OCI-LY7 (cell line): ENCODE data around the gene DELE1. TPM values are rescaled to one million over a fixed set of nuclear protein-coding genes. Genes with fewer than 3 reads are reported as not detected.

Source experiments
- BruUV-seq: library from RNA; stranded (reverse); fragments of 400-500 nt; replicated peaks from 2 replicates; lab custom pipeline; 2021; lab: Mats Ljungman, UMichigan
- CTCF ChIA-PET: fragments of 300-600 bp; sonication (Branson Sonifier 250); formaldehyde crosslinking; loops from one replicate; lab custom pipeline; 2022; ENCODE audit warnings: antibody characterized with exemption; ENCODE audit not compliant: unreplicated experiment; lab: Charles Lee
- POLR2A ChIA-PET: fragments of 300-600 bp; sonication (Branson Sonifier 250); formaldehyde crosslinking; loops from one replicate; lab custom pipeline; 2022; ENCODE audit warnings: antibody characterized with exemption; lab: Charles Lee
- DNase-seq: peaks from one replicate; pipeline ENCODE4 v3.0.0-alpha.2; 2015; ENCODE audit warnings: low spot score
- H2AFZ ChIP-seq: fragments of 200-600 bp; sonication (generic), shearing (Covaris generic); 2 replicates; pipeline ENCODE4 v1.6.1; 2014; ENCODE audit warnings: mild to moderate bottlenecking, antibody characterized with exemption, low read length, moderate library complexity
- H3K27ac ChIP-seq: fragments of 200-600 bp; sonication (generic); 2 replicates; pipeline ENCODE4 v1.5.1; 2014; ENCODE audit warnings: mixed run types, low read depth, mild to moderate bottlenecking, moderate library complexity, low read length, inconsistent platforms; ENCODE audit not compliant: poor library complexity, severe bottlenecking
- H3K36me3 ChIP-seq: fragments of 200-600 bp; sonication (generic); 2 replicates; pipeline ENCODE4 v1.6.1; 2014; ENCODE audit warnings: mild to moderate bottlenecking, antibody characterized with exemption, low read length, moderate library complexity, mixed read lengths; ENCODE audit not compliant: insufficient read depth
- H3K4me1 ChIP-seq: fragments of 200-600 bp; sonication (generic); 2 replicates; pipeline ENCODE4 v1.5.1; 2014; ENCODE audit warnings: mild to moderate bottlenecking, low read length; ENCODE audit not compliant: insufficient read depth, poor library complexity, severe bottlenecking
- H3K4me2 ChIP-seq: fragments of 200-600 bp; sonication (generic); 2 replicates; pipeline ENCODE4 v1.6.1; 2014; ENCODE audit warnings: mild to moderate bottlenecking, low read length
- H3K4me3 ChIP-seq: fragments of 200-600 bp; sonication (generic); 2 replicates; pipeline ENCODE4 v1.5.1; 2014; ENCODE audit warnings: mild to moderate bottlenecking, low read depth, low read length; ENCODE audit not compliant: poor library complexity, severe bottlenecking
- H3K79me2 ChIP-seq: fragments of 200-600 bp; sonication (generic); 2 replicates; pipeline ENCODE4 v1.6.1; 2016; ENCODE audit warnings: low read depth, mild to moderate bottlenecking, low read length, moderate library complexity, mixed read lengths; ENCODE audit not compliant: insufficient read depth
- H3K9me2 ChIP-seq: fragments of 200-600 bp; sonication (generic); 2 replicates; pipeline ENCODE4 v1.6.1; 2016; ENCODE audit warnings: mild to moderate bottlenecking, low read length, mixed read lengths; ENCODE audit not compliant: insufficient read depth
- H3K9me3 ChIP-seq: fragments of 200-600 bp; sonication (generic); 2 replicates; pipeline ENCODE4 v1.6.1; 2014; ENCODE audit warnings: mild to moderate bottlenecking, mixed run types, low read length, mixed read lengths
- H4K20me1 ChIP-seq: fragments of 200-600 bp; sonication (generic); 2 replicates; pipeline ENCODE4 v1.6.1; 2014; ENCODE audit warnings: mild to moderate bottlenecking, antibody characterized with exemption, low read length, moderate library complexity, mixed read lengths; ENCODE audit not compliant: insufficient read depth
- CTCF ChIP-seq: fragments of 200-600 bp; sonication (generic); conservative IDR thresholded peaks from 2 replicates; pipeline ENCODE4 v1.5.1; 2014; ENCODE audit warnings: mild to moderate bottlenecking, antibody characterized with exemption, low read length, moderate library complexity, mixed read lengths
- EZH2phosphoT487 ChIP-seq: fragments of 200-600 bp; sonication (generic); IDR thresholded peaks from 2 replicates; pipeline ENCODE4 v1.6.1; 2018; ENCODE audit warnings: low read depth, borderline replicate concordance, mild to moderate bottlenecking, mixed run types, antibody characterized with exemption, low read length, moderate library complexity, mixed read lengths
- intact Hi-C: fragments of 100-400 bp; cut with micrococcal nuclease; formaldehyde crosslinking; loops from one replicate; pipeline ENCODE4 v1.10.0; 2022; ENCODE audit not compliant: unreplicated experiment
- total RNA-seq, 2 experiments: library from RNA; depleted of rRNA in 1 of 2; stranded (reverse); fragments of >200 nt in 1 of 2; shearing (Covaris generic) in 1 of 2; gene quantifications; 2 replicates each; pipeline ENCODE4 v1.2.3, GENCODE V29; 2014 to 2022

The DELE1 gene
- total RNA-seq, 2 experiments from 2014 or later, result 78.5 to 81.2 TPM

- peak overlapping the region; percentile 89; the same call in 1 of the 2 replicates for H2AFZ ChIP-seq
- BruUV-seq, result no TSS peak
- ChIA-PET POLR2A (interaction anchor here (0.8 to 2.7 kb wide), 4 partner anchors 9 to 268 kb away, joined by 4 to 20 read pairs (median 6); partner anchors contain the start of gene RNF14), CTCF (interaction anchor here (0.6 to 2.4 kb wide), 8 partner anchors 9 to 268 kb away, joined by 3 to 19 read pairs (median 10); partner anchors contain the start of genes DELE1 and RNF14)
- H3K9me3 ChIP-seq, result no peaks in the 10 kb centered on the region
- intact Hi-C loops, result loop anchor here (1.0 kb wide), 5 partner anchors 46 to 295 kb away; no protein-coding TSS in a partner anchor
- peak; percentile 64 for DNase-seq
- H3K79me2 ChIP-seq, result no peaks in the 10 kb centered on the region
- no peaks in the 10 kb centered on the region for H4K20me1 ChIP-seq
- peaks cover 42% of the 10 kb centered on the region for H3K4me1 ChIP-seq
- H3K4me3 ChIP-seq, result no peak overlapping the region
- H3K27ac ChIP-seq, result no peak overlapping the region
- H3K4me2 ChIP-seq, result no peak overlapping the region
- no peaks in the 10 kb centered on the region for H3K9me2 ChIP-seq
- H3K36me3 ChIP-seq, result no peaks in the 10 kb centered on the region
- peak; percentile 68 for TF ChIP-seq CTCF
- no peak for TF ChIP-seq EZH2phosphoT487
These were observed 36.3 kb downstream of the DELE1 start for GRCh38 chr5:141960018-141960417.

GRCh38 chr5:141960449-141961323 is 37.0 kb downstream of the DELE1 start:
- Histone ChIP-seq H4K20me1 (no peaks in the 10 kb centered on the region), H3K27ac (peak overlapping the region; percentile 27), H3K36me3 (no peaks in the 10 kb centered on the region), H3K9me2 (no peaks in the 10 kb centered on the region), H3K4me3 (peak overlapping the region; percentile 32), H3K9me3 (no peaks in the 10 kb centered on the region), H3K4me1 (peaks cover 42% of the 10 kb centered on the region), H2AFZ (peak overlapping the region; percentile 89), H3K4me2 (peak overlapping the region; percentile 72), H3K79me2 (no peaks in the 10 kb centered on the region)
- peak; percentile 94 for DNase-seq
- intact Hi-C loops, result loop anchor here (1.0 kb wide), 5 partner anchors 46 to 295 kb away; no protein-coding TSS in a partner anchor
- ChIA-PET POLR2A (interaction anchor here (0.6 to 2.7 kb wide), 12 partner anchors 9 to 295 kb away, joined by 3 to 20 read pairs (median 4); partner anchors contain the start of genes DELE1 and RNF14), CTCF (interaction anchor here (0.7 to 2.4 kb wide), 11 partner anchors 9 to 296 kb away, joined by 3 to 19 read pairs (median 4); partner anchors contain the start of gene RNF14)
- TSS peak; percentile 97 for BruUV-seq
- TF ChIP-seq EZH2phosphoT487 (no peak), CTCF (peak; percentile 92)
